Glomerular endothelial cell (primary cell): ENCODE results near the gene DHX35. TPM values are rescaled to one million over a fixed set of nuclear protein-coding genes. Genes with fewer than 3 reads are reported as not detected.
A peak's percentile ranks its signal among the peaks of the same experiment; 100 is the strongest.

ENCODE experiments used
- DNase-seq: peaks from one replicate; pipeline ENCODE4 v3.0.0-alpha.2; 2011; ENCODE audit warnings: low read depth, low spot score; ENCODE audit errors: extremely low read depth
- total RNA-seq: library from RNA; depleted of rRNA; stranded (reverse); fragments of >200 nt; gene quantifications from 2 replicates; pipeline ENCODE4 v1.2.3, GENCODE V29; 2015

Gene DHX35
- total RNA-seq, 1 donor from 2014 or later = 9.0 TPM

DNA sequence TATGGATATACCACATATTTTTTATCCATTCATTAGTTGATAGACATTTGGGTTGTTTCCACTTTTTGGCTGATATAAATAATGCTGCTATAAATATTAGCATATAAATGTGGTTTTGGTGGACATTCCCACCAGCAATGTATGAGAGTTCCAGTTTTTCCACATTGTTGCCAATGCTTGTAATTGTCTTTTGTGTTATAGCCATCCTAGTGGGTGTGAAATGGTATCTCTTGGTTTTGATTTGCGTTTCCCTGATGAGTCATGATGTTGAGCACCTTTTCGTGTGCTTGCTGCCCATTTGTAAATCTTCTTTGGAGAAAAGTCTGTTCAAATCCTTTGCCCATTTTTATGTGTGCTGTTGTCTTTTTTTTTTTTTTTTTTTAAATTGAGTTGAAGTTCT lies 54.4 kb downstream of the DHX35 start:
- no peak for DNase-seq

DNA sequence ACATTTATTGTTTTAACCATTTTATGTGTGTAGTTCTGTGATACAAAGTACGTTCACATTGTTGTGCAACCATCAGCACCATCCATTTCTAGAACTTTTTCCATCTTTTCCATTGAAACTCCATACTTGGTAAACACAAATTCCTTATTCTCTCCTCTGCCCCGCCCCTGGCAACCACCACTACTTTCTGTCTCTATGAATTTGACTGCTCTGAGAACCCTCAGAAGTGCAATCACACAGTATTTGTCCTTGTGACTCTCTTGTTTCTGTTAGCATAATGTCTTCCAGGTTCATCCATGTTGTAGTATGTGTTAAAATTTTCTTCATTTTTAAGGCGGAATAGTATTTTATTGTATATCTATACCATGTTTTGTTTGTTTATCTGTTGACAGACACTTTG lies 56.9 kb downstream of the DHX35 start:
- no peak for DNase-seq

DNA sequence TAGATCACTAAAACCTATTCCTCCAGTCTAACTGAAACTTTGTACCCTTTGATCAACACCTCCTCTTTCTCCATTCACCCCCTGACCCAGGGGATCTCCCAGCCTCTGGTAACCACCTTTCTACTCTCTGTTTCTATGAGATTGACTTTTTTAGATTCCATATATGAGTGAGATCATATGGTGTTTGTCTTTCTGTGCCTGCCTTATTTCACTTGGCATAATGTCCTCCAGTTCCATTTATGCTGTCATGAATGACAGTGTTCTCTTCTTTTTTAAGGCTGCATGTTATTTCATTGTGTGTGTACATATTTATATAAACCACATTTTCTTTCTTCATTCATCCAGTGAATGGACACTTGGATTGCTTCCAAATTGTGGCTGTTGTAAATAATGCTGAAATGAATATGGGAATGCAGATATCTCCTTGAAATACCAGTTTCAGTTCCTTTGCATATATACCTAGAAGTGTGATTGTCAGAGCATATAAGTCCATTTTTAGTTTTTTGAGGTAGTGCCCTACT lies 57.7 kb downstream of the DHX35 start:
- no peak for DNase-seq

DNA sequence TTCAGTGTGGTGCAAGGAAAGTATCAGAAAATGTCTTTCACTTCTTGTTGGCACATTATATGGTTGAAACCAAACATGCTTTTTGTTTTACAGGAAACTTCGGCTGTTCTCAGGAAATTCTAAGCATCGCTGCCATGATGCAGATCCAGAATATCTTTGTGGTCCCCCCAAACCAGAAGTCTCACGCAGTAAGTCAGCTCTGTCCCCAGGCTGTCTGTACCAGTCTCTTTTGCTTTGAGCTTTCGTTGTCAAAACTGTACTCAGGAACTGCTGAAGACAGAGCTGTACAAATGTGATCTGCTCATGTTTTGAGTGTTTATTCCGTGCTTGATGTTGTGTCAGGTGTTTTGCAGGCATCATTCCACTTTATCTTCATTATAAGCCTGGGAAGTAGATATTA lies 59.6 kb downstream of the DHX35 start:
- no peak for DNase-seq

DNA sequence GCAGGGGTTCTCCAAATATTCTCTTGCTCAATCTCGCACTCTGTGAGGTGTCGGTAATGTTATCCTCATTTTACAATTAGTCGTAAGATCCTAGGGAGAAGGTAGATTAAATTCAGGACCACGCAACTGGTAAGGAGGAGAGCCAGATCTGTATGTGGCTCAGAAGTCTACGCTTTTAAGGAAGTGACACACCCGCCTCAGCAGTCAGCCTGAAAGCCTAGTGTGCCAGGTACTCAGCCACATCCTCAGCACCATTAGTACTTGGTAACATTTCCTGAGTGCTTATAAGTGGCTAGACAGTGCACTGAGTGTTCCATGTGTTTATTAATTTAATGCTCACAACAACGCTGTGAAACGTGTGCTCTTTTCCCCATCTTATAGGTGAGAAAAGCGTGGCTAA lies 63.7 kb downstream of the DHX35 start:
- no peak for DNase-seq

DNA sequence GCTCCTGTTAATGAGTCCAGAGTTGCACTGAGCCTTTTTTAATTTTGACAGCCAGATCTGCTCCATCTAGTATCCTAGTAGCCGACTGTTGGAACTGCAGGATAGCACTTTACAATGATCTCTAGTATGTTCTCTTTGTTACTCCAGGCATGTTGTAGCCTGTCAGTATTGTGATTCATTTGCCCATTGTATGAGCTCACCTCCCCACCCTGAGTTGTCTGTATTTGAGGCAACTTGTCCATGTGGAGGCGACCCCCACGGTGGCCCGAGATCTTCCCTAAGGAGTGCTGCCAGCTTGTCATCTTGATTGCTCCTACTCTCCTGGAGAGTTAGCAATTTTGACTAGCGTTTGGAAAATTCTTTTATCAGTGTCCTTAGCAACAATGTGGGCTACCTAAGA lies 67.2 kb downstream of the DHX35 start:
- DNase-seq = no peak

DNA sequence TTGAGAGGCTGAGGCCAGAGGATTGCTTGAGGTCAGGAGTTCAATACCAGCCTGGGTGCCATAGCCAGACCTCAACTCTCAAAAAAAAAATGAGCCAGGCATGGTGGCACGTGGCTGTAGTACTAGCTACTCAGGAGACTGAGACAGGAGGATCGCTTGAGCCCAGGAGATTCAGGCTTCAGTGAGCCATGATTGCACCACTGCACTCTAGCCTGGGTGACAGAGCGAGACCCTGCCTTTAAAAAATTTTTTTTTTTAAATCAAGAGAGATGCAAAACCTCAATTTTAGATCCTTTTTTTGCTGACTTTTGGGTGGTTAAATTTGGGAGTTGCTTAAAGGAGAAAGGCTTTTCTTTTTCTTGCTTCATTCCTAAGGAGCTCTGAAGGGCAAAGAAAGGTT lies 70.9 kb downstream of the DHX35 start:
- no peak for DNase-seq

DNA sequence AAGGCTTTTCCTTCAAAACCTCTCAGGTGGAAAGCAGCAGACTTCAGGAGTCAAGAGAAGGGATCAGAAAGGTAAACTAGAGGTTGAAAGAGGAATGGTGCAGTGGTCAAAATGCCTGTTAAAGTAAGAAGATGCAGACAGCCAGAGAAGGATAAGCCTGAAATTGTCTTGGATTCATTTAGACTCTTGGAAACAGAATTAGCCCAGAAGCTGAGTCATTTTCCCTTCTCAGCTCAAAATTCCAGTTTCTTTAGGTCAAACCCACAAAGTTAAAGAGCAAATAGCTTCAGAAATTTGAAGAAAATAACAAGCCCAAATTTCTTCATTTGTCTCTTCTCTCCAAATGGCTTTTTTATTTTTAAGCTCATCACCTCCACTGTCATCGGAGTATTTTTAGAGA lies 73.9 kb downstream of the DHX35 start:
- DNase-seq = no peak

DNA sequence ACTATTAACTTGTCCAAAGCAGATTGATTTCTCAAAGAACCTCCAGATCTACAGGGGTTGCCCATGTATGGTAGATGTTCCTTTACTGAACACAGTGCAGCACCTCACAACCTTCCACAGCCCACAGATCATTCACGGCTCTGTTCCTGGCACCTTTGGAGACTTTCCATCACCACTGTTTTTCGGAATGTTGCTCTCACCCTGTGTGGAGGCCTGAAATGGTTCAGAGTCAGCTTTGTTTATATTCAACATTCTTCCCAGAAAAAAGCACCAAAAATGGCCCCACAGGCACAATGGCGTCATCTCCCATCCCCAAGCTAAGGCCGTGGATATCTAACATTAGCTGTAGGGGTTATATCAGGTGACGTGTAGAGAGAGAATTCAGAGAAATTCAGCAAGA lies 74.7 kb downstream of the DHX35 start:
- DNase-seq = no peak

DNA sequence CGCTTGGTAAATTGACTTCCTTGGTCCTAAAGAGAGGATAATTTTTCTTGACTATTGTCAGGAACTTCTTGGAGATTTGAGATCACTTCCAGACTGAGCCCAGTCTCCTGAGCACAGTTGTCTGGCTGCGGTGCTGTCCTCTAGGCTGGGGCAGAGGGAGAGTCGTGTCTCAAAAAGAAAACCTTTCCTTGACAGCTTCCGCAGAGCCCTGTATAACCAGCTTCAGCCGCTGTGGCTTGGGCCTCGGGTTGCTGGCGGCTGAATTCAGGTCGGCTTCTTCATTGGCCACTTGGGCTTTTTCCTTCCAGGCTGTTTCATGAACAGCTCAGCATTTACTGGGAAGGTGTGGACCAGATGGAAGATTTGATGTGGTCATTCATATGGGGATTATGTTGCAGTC lies 75.9 kb downstream of the DHX35 start:
- DNase-seq = no peak

DNA sequence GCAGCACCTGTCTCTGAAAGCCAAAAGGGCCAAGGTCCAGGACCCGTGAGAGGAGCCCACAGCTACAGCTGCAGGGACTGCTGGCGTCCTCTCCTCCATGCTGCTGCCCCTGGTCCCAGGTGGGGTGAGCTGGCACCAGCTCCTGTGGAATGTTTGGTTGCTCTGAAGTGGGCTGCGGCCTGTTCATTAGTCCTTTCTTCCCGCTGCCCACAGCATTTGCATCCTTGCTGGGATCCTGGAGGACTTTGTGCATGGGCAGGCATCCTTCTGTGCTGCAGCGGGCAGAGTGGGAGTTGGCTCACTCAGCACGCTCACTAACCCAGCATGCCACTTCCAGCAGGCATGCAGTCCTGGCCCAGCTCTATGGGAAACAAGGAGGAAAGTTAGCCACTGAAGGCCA lies 76.4 kb downstream of the DHX35 start:
- DNase-seq = no peak

DNA sequence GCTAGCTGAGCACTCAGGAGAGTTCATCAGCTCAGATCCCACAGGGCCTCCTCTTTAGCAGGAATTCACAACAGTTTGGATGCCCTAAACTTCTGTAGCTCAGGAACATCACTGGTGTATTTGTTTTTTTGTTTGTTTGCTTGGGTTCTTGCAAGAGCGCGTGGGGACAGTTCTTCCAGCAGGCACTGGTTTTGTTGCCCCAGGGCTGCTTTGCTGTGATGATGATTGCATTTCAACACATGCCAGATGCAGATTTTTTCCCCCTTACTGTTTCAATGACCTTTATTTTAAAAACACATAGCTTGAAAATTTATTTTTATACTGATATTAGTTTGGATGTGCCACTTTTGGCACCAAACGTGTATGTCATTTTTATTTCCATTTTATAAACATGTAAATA lies 77.1 kb downstream of the DHX35 start:
- no peak for DNase-seq

DNA sequence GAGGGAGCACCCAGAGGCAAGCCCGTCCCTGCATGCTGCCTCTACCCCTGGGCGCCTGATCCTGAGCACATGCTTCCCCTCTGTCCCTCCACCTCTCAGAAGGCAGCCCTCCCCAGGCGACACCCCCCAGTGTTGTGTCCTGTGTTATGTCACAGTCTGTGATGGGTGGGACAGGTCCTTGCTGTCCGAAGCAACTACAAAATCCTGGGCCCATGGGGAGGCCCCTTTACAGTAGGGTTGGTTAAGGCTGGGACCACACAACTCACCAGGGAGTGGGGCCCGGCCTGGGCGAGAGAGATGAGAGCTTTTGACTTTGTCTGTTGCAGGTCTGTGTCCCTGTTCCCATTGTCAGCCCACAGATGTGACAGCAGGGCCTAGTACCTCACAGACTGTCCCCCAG lies 78.0 kb downstream of the DHX35 start:
- DNase-seq = no peak

DNA sequence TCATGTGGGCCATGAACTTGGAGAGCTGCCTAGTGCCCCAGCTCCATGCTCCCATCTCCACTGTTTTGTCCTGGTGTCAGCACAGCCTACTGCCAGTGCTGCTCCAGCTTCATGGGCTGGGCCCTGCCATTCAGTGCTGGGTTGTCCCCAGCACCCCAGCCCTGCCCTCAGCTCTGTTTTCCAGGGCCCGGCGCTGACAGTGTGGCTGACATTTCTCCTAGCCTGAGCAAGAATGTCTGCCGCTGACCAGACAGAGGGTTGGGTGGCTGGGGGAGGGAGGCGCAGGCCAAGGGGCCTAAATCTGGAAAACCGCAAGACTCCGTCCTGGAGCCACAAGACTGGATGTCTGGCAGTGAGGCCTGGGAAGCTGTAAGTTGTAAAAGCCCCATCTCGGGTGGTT lies 78.9 kb downstream of the DHX35 start:
- no peak for DNase-seq

DNA sequence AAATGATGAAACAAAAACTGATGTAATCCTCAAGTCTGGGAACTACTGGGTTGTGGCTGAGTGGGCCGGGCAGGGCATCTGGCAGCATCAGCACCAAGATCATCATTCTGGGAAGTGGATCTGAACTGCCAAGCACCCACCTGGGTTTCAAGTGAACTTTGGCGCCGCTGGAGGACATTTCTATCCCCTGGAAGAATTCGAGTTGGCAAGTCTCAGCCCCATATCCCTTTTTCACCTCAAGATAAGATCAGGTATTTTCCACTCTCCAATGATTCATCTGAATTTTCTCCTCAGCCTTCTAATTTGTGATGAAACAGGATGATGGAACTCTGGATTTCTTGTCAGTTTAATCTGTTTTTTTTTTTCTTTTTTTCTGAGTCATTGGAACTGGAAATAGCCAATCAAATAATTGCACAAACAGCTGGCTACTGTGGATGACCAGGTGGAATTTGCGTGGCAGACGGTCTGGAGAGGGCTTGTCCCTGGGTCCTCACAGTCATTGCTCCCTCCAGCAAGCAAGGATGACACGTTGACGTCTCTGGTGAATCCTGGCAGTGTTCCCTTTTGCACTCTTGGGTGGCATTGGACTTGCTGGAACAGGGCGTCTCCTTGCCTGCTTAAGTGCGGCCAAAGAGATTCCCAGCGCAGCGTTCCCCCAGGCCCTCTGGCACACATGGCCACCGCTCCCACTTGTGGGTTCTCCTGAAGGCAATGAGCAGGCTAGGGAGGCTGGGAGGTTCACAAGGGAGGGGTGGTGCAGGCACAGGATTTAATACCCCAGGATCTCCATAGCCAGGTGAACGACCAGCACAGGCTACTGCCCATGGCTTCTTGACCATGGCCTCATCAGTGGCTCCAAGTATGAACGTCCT lies 80.4 kb downstream of the DHX35 start:
- DNase-seq = no peak

DNA sequence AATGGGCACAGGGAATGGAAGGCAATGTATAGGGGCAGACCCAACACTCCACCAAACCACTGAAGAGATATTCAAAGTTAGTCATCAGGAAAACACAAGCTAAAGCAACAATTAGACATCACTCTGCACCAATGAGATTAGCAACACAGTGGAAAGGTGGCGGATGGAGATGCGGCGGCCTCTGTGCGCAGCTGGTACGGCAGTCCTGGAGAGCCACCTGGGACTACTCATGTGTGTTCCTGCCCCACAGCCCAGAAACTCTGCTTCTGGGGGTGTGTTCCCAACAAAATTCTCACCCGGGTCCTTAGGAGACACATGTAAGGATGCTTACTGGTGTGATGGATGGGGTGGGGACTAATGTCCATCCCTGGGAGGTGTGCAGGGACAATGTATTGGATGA lies 82.4 kb downstream of the DHX35 start:
- DNase-seq = no peak

DNA sequence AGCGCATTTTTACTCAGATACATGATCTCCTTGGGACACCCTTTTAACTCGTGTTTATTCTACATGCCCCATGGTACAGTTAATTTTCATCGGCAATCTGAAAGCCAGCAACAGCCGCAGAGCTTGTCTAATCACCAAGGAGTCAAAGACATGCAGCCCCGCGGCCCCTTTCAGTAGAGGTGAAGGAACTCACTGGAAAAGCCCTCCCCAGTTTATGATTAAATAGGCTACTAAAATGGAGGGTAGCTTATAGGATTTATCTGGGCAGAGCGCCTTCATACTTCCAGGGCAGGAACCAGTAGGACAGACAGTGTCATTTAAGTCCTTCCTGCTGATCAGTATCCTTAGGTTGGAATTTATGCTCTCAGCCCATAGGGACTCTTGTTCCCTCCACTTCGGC lies 83.5 kb downstream of the DHX35 start:
- no peak for DNase-seq

DNA sequence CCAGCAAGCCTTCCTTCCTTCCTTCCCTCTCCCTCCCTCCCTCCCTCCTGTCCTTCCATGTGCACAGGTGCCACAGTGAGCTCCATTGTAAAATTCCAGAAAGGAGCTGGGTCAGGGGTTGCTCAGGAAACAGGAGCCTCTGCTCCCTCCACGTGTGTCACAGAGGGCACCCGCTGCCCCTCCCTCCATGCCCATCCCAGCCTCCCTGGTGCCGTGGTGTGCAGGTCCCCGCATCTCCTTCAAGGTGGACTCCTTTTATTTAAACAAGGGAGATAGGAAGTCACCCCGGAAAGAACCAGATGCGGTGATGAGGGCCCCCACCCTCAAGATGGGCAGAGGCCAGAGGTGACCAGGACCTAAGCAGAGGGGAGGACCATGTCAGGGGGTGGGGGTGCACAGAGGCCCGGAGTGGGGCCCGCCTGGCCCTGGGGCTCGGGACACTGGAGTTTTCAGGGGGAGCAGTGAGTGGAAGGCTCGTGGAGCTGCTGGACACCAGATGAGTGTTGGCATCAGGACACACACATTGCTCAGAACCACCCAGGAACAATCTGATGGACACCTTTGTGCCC lies 85.4 kb downstream of the DHX35 start:
- no peak for DNase-seq

DNA sequence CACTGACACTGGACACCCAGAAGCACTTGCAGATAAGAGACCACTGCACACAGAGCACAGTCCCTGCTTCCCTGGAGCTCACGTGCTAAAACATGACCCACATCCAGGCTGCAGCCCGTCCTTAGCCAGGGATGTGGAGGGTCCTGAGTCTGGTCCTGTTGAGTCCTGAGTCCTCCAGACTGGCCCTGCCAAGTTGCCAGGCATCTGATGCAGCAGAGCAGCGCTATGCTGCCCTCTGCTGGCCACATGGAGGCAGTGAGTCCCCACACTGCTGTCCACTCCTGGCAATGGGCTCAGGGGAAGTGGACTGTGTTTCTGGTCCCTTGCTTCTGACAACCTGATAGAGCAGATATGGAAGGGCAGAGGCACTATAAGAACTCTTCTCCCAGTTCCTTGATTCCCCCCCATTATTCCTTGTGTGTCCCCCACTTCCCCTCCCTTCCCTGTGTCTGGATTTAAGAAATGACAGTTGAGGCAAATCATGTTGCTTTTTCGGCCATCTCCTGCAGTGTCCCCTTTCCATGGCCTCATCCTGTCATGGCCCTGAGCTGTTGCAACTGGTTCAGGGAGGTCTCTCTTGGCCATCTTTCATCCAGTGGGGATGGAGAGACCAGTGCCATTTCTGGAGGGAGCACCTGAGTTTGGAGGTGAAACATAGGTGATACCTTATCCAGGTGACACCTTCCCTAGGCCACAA lies 86.0 kb downstream of the DHX35 start:
- DNase-seq = peak; percentile 23

DNA sequence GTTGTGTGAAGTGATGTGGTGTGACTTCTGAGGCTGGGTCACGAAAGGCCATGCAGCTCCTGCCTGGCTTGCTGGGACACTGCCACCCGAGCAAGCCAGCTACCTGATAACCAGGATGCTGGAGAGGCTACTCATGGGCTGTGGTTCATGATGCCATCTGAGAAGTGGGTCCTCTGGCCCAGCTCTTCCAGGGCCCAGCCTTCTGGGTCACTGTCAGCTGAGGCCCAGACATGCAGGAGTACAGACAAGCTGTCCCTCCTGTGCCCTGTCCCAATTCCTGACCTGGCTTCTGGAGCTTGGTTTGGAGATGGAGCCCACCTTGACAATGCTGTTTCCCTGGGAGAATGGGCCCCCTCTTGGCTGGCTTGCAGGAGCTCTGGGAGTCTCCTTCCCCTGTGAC lies 87.0 kb downstream of the DHX35 start:
- DNase-seq = no peak

DNA sequence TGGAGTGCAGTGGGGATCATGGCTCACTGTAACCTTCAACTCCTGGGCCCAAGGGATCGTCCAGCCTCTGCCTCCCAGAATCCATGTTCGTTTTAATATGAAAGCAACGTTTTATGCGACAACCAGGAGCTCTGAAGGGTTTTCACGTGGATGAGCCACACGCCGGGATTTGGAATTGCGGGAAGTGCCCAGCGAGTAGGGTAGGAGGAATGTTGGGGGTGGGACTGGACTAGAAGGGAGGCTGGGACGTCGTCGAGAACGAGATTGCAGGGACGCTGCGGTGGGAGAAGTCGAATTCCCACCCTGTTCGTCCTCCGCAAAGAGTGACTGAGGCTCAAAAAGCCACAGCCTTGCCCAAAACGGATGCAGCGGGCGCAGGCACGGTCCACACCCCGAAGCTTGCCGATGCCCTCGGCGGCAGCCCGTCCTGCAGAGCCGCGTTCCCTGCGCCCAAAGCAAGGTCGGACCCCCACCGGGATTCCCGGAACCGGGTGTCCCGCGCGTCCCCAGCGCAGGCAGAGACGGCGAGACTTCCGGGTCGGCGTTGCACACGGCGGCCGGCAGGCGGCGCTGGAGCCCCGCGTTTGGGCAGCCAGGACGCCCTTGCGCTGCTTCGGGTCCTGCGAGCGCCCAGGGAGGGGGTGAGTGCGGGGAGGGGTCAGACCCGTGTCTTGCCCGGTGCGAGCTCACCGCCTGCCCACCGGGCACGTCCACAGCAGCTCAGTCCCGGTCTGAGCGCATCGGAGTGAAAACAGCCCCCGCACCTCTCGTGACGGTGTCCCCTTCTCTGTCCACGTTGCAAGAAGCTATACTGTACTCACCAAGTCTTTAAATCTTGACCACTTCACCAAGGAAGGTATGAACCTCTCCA lies 87.8 kb downstream of the DHX35 start:
- DNase-seq = no peak
